ENCODE data around the gene KCNMA1.

- TF ChIP-seq ZFX (IDR thresholded peaks at IDR 0.05), result no peak
- TF ChIP-seq, protein P1, sequence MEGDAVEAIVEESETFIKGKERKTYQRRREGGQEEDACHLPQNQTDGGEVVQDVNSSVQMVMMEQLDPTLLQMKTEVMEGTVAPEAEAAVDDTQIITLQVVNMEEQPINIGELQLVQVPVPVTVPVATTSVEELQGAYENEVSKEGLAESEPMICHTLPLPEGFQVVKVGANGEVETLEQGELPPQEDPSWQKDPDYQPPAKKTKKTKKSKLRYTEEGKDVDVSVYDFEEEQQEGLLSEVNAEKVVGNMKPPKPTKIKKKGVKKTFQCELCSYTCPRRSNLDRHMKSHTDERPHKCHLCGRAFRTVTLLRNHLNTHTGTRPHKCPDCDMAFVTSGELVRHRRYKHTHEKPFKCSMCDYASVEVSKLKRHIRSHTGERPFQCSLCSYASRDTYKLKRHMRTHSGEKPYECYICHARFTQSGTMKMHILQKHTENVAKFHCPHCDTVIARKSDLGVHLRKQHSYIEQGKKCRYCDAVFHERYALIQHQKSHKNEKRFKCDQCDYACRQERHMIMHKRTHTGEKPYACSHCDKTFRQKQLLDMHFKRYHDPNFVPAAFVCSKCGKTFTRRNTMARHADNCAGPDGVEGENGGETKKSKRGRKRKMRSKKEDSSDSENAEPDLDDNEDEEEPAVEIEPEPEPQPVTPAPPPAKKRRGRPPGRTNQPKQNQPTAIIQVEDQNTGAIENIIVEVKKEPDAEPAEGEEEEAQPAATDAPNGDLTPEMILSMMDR (IDR thresholded peaks at IDR 0.05 in 2 of 3, conservative IDR thresholded peaks at IDR 0.05 in 1 of 3; ENCODE audit: borderline replicate concordance in 1 of 3, insufficient read depth in 1 of 3, low read depth in 2 of 3, low read length in 2 of 3), result no peak
- TF ChIP-seq POLR2AphosphoS5 (IDR thresholded peaks at IDR 0.05; ENCODE audit: low read depth, low read length), result no peak
- no peak for TF ChIP-seq YY1 (IDR thresholded peaks at IDR 0.05; ENCODE audit: extremely low read depth, insufficient replicate concordance, low read depth, low read length)
- no peak for TF ChIP-seq CBX3 (IDR thresholded peaks at IDR 0.05; ENCODE audit: low read depth)
- TF ChIP-seq SP1 (IDR thresholded peaks at IDR 0.05; ENCODE audit: low read depth), result no peak
- TF ChIP-seq EZH2 (IDR thresholded peaks at IDR 0.05), result no peak
- no peak for TF ChIP-seq CEBPB (IDR thresholded peaks at IDR 0.05; ENCODE audit: low read depth)
- no peak for TF ChIP-seq SRF (IDR thresholded peaks at IDR 0.05; ENCODE audit: low read depth)
- TF ChIP-seq, protein P2, sequence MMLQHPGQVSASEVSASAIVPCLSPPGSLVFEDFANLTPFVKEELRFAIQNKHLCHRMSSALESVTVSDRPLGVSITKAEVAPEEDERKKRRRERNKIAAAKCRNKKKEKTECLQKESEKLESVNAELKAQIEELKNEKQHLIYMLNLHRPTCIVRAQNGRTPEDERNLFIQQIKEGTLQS (IDR thresholded peaks at IDR 0.05), result no peak
- TF ChIP-seq, protein P3, sequence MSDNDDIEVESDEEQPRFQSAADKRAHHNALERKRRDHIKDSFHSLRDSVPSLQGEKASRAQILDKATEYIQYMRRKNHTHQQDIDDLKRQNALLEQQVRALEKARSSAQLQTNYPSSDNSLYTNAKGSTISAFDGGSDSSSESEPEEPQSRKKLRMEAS (IDR thresholded peaks at IDR 0.05), result no peak
- TF ChIP-seq EZH2phosphoT487 (IDR thresholded peaks at IDR 0.05; ENCODE audit: borderline replicate concordance), result no peak
- TF ChIP-seq RAD21 (IDR thresholded peaks at IDR 0.05; ENCODE audit: low read depth), result no peak
These were observed 37.0 kb downstream of the KCNMA1 start for GRCh38 chr10:77600640-77601039.

All from HCT116 (cell line).